Endothelial cell of umbilical vein (primary cell): ENCODE data around the gene NUDT13.

Experiments used
- CTCF ChIP-seq, 2 donors: IDR thresholded peaks; 1 replicate in 1 of 2; 2 replicates in 1 of 2; pipeline ENCODE4 v1.5.1; 2011; ENCODE audit warnings: low read length in 2 of 2, mild to moderate bottlenecking in 2 of 2, moderate library complexity in 2 of 2, control low read depth in 1 of 2, inconsistent platforms in 1 of 2, low read depth in 1 of 2; ENCODE audit not compliant: insufficient read depth in 1 of 2; ENCODE audit errors: extremely low read depth in 1 of 2
- MYC ChIP-seq: IDR thresholded peaks from one replicate; pipeline ENCODE4 v1.6.1; 2011; ENCODE audit warnings: mild to moderate bottlenecking, low read depth, low read length
- POLR2AphosphoS5 ChIP-seq: IDR thresholded peaks from 2 replicates; pipeline ENCODE4 v1.6.1; 2012; ENCODE audit warnings: low read depth, mild to moderate bottlenecking, control low read depth, low read length, moderate library complexity; ENCODE audit not compliant: insufficient read depth

GRCh38 chr10:73075829-73076228, 34.4 kb upstream of the NUDT13 start:
- TF ChIP-seq CTCF (IDR thresholded peaks at IDR 0.05; ENCODE audit: extremely low read depth in 1 of 2, insufficient read depth in 1 of 2, low read depth in 1 of 2, low read length in 2 of 2) (no peak), POLR2AphosphoS5 (no peak), MYC (no peak)
